OCI-M2 (cell line): ENCODE measurements around the gene SAE1.

Experiments used
- DNase-seq: peaks from one replicate; lab custom pipeline; 2025; ENCODE audit not compliant: unreplicated experiment; lab: John Stamatoyannopoulos, UW

The SAE1 gene

DNA sequence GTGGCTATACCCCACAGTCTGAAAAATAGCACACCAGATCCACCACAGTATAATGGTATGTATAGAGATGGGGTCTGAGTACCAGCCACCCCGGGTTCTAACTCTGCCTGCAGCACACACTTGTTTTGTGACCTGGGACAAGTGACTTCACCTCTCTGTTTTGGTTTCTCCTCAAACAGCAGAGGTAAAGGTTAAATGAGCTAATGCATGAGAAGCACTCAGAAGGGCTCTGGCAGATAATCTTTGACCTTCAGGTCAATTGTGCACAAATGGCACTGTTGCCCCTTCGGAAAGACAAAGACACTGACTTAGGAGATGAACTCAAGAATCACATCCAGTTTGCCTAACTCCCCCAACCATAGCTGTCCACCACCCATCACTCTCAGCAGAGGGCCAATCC, 24.8 kb upstream of the SAE1 start:
- DNase-seq, result no peak

DNA sequence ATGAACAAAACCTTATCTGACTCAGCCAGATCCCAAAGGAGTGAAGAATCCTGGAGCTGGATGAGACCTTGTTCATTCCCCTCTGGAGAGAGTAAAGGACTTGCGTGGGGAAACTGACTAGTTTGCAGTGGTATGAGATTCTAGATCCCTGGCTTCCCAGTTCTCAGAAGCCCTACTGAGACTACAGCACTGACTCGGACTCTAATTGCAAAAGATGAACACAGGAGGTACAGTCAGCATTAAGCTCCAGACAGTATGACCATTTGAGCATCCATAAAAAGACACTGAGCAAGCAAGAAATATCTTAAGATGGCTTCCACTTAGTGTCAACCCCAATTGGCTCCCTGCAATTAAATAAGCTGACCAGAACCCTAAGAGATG, 23.8 kb upstream of the SAE1 start:
- no peak for DNase-seq

DNA sequence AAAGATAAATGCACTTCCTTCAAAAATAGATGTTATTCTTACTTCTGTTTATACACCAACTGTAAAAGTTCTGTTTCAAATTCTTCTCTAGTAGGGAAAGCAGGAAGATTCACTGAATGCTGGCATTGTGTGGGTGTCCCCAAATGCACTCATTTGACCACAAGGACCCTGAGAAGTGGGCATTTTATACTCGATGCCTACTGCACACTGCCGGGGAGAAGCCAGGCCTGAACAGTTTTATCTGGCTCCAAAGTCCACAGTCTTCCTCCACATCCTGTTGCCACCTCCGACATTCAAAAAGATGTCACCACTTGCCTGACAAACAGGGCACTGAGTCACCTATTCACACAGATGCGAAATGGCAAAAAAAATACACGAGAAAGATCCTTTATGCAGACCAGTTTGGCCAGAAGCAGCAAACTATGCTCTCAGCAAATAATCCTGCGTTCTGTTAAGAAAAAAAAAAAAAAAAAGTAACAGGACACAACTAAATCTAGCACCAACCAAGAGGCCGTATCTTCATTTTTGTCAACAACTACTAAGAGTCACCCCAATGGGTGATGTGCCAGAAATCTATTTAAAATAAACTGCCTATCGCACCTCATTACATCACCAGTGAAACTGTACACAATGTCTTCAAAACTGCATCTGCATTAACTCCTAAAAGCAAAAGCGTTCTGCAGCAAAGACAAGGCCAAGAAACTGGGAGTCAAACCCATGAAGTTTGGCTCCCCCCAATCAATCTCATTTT, 23.3 kb upstream of the SAE1 start:
- DNase-seq, result no peak

DNA sequence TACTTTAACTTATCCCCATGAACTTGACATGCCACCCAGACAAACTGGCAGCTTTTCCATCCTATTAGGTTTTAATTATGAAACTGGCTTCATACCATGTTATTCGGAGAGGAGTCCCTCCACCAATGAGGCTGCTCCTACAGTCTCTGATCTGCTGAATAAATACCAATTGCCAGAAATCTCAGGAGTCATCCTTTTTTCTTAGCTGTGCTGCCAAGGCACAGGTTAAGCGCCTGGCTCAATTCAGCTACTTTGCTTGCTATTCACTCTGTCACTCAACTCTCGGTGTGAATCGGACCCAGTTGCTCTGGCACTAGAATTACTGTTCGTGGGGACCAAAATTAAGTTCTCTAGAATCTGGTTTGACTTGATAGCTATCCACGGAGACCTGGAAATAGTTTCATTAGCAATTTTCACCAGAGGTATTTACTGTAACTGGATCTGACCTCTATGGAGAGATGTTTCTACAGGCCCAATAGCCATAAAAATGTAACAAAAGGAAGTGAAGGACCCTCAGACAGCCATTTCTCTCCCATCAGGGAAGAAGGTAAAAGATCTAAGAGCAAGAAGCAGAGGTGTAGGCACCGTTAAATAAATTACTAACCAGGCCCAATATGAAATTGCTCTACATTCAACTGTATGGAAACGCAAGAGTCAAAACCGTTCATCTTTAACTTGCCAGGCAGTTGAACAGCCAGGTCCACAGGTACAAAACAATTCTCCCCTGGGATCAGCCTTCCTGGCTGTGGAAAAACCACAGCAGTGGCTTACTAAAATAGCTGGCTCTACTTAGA, 22.5 kb upstream of the SAE1 start:
- DNase-seq, result no peak

DNA sequence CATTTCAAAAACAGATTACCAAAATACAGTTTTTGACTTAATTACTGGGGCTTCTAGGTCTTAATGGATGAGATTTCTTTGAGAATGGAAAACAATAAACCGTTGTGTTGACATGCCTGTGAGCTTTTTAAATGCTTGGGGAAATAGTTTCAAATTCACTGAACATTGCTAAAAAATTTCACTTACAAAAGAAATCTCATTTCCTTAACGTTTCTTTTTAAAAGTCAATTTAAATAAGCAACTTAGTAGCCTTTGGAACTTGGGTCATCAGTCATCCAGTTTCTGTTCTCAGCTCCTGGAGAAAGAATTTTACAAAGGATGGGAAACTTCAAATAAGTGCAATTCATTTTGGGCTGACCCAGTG, 21.5 kb upstream of the SAE1 start:
- no peak for DNase-seq

DNA sequence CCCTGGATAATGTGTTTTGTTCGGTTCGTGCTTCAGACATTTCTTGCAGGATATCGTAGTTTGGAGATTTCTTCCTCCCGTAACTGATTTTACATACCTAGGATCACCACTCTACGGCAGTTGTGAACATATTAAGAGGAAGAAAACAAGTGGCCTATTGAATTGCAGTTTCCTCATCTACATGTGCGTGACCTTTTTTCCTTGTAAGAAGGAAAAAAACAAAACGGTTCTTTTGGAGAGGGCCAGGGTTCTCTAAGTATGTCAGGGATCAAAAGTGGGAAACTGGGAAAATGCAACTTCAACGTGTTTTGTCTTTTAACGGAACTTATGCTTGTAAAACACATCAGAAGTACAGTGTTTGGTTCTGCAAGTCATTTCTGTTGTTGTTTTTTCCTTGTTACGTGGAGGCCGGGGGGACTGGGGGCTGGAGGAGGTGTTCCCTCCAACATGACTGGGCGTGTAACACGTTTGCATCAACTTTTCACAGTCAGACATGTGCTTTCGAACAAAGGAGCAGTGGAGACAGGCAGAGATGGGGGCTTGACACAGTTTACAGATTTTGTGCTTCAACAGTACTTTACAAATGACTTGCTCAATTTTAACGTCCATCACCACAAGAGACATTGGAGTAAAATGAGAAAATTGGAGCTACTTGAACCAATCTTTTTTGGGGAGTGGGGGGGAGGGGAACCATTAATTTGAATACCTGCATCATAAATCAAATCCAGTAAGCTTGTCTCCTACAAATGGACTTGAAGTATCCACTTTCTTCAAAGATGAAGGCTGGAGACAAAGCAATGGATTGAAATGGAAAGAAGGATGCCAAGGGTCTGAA, 20.9 kb upstream of the SAE1 start:
- no peak for DNase-seq

DNA sequence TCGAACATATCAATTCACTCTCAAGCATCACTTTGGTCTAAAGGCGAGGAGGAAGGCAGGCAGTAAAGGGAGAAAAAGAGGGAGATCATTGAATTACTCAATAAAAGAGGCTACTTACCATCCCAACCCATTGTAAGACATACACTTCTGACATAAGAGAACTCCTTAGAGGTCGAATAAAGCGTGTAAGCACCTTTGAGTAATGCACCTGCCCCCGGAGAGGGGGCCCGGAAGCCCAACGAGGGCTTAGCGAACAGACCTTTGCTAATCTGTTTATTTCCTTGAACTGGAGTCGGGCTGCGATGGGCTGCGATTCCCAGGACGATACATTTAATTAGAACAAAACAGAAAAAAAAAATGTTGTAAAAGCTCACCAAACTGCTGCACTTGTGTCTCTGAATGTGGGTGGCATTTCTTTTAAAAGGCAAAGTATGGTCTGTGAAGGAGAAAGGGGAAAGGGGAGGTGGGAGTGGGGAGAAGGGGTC, 20.1 kb upstream of the SAE1 start:
- no peak for DNase-seq

DNA sequence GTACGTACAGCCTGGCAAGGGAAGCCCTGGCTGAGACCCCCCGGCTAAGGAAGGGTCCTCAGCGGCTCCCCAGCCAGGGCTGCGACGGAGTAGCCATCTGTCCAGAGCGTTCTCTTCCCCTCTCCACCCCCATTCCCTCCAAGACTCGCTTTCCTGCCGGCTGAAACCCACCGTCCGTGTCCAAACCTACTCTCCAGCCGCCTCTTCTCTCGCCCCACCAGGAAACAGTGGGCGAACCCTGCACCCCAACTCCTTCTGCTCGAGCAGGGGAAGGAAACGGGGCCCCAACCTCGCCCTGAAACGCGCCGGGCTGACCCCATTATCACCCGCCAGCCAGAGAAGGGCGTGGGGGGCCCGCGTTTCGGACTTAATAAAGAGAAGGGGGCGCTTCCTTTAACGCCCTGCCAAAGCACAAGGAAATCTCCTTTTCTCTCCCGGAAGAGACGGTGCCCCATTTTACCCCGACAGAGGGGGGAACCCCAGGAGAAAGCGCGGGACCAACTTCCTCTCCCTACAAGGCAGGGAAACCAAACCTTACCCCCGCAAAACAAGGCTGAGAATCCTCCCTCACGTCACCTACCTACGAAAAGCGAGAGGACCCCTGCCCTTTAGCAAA, 19.5 kb upstream of the SAE1 start:
- DNase-seq, result no peak

DNA sequence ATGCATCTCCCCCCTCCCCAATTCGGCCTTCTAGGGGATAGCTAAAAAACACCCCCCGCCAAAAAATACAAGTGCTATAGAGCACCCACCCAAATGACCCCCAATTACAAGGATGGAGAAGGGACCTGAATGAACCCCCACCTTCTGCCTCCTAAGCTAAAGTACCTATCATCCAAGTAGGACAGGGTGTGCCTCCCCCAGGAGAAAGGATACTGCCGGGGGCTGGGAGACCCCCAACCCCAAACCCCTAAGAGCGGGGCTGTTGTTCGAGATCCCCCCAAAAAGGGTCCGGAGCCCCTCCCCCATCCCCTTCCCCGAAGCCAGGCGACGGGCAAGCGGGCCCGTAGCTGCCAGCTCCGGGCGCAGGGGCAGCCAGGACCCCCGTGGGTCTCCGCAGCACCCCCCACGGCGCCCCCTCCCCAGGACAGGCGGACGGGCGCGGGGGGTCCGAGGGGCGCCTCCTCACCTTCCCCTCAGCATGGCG, 18.9 kb upstream of the SAE1 start:
- no peak for DNase-seq

DNA sequence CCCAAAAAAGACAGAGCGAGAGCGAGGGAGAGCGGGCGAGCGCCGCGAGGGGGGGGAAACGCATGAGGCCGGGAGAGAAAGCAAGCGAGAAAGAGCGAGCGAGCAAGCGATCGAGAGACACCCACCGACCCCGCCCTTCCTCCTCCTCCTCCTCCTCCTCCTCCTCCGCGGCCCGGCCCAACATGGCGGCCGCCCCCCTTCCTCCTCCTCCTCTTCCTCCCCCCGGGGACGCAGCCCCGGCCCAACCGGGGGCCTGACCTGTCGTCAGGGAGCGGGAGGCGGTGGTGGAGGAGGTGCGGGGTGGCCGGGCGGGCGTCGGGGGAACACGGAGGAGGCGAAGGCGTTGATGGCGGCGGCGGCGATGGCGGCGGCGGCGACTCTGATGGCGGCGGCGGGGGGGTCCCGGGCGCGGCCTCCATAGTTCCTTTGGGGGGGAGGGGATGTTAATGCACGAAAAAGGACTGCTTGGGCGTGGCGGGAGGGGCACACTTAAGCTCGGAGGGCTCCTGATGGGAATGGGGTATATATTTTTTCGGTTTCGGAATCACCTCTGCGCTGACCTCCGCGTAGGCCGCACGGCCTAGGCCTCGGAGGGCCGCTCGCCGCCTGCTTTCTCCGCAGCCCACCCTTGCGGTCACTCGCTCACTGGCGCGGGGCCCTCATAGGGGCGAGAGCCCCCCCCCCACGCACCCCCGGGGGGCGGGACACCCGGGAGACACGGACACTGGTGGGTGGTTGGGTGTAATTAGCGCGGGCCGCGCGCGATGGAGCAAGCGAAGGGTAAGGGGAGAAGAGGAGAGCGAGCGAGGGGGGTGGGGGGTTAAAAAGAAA, 18.3 kb upstream of the SAE1 start:
- DNase-seq, result no peak

DNA sequence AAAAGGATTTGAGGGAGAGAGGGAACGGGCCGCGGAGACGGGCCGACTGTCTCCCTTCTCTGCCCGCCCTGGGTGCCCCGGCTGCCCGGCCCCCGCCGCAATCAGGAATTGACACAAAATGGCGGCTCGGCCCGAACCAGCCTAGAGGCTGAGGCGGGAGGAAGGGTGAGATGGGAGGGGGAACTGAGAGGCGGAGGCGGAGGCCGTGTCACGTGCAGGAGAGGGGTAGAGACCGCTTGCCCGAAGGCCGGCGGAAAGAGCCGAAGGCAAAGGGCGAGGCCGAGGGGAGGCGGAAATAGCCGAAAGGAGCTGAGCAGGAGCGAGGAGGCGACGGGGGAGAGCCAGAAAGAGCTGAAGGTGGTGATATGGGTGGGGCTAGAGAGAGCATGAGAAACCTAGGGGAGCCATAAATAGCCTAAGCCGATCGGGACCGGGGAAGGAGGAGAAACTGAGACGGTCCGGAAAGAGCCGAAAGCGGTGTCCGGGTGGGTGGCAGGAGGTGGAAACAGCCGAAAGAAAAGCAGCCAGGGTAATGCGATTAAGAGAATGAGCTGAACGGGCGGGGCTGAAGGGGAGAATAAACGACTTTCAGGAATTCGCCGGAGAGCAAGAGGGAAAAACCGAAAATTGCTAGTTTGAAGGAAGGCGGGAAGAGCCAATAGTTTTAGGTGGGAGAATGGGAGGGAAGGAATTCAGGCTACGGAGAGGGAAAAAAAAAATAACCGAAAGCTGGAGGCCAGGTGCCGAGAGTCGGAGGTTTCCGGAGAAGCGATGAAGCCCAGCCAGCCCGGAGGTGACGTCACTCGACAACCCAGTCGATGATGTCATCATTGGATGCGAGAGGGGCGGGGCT, 17.4 kb upstream of the SAE1 start, which contains the start of gene ZC3H4:
Gene ZC3H4, minus strand, starts transcription at position 780 of the 853 bp plus-strand sequence. CDS start 1,192 bp downstream, outside the sequence.
- DNase-seq, result peak; percentile 95

DNA sequence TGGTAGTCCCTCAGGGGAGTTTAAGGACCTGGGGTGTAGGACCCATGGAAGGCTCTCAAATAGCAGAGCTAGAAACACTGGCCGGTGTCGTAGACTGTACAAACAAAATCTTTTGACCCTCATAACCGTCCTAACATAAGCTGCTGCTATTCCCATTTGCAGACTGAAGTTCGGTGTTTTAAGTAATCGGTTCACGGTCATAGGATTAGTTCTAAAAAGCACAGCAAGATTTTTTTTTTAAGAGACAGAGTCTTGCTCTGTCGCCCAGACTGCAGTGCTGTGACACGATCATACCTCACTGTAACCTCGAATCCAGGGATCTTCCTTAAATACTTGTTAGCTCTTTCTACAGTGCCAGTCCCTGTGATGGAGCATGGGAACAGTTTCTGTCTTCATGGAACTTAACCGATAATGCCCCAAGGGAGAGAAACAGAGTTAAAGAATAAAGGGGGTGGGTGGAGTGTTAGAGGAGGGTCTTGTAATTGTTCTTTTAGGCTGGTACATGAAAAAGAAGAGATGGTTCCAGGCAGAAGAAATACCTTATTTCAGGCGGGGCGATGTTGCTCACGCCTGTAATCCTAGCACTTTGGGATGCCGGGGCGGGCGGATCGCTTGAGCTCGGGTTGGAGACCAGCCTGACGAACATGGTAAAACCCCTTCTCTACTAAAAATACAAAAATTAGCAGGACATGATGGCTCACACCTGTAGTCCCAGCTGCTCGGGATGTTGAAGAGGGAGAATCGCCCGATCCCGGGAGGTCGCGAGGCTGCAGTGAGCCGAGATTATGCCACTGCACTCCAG, 16.6 kb upstream of the SAE1 start:
- DNase-seq, result no peak

DNA sequence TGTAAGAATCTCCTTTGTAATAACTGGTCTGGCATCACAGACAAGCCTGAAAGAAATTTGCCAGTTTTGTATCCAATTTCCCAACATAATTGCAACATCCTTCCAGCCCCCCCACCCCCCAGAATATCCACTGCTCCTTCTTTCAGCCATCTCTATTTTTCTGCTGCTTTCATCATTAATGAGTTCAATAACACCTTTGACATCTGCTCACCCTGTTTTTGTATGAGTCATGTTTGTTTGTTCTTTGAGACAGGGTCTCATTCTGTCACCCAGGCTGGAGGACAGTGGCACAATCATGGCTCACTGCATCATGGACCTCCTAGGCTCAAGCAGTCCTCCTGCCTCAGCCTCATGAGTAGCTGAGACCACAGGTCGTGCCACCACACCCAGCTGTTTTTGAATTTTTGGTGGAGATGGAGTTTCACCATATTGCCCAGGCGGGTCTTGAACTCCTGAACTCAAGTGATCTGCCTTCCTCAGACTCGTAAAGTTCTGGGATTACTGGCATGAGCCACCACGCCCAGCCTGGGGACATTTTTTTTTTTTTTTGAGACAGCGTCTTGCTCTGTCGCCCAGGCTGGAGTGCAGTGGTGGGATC, 10.1 kb upstream of the SAE1 start:
- DNase-seq, result no peak

DNA sequence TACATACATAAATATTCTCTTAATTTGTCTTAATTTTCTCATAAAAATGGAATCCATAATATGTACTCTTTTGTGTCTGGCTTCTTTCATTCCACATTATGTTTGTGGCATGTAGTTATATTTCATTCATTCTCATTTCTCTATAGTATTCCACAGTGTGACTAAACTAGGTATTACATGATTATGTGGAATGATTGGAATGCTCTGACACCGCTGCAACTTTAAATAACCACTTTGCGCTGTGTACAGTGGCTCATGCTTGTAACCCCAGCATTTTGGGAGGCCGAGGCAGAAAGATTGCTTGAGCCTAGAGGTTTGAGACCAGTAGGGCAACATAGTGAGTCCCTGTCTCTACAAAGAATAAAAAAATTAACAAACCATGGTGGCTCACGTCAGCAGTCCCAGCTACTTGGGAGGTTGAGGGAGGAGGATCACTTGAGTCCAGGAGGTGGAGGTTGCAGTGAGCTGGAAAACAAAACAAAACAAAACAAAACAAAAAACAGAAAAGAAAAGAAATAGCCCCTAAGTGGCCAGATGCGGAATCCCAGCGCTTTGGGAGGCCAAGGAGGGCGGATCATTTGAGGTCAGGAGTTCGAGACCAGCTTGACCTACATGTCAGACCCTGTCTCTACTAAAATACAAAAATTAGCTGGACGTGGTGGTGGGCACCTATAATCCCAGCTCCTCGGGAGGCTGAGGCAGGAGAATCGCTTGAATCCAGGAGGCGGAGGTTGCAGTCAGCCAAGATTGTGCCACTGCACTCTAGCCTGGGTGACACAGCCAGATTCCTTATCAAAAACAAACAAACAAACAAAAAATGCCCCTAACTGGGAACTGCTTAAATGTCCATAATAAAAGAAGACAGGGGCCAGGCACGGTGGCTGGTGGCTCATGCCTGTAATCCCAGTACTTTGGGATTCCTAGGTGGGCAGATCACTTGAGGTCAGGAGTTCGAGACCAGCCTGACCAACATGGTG, 8.0 kb upstream of the SAE1 start:
- no peak for DNase-seq

DNA sequence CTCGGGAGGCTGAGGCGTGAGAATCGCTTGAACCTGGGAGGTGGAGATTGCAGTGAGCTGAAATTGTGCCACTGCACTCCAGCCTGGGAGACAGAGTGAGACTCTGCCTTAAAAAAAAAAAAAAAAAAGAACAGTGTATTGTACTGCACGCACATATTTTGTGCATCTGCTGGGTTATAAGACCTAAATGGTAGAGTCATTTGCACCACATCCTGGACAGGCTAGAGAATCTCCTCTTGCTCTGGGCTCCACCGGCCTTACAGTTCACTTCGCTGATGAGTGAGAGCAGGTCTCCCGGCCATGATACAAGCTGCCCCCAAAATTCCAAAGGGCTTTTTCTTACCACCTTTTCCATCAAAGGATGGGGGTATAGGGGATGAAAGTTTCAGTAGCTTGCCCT, 7.2 kb upstream of the SAE1 start:
- no peak for DNase-seq

DNA sequence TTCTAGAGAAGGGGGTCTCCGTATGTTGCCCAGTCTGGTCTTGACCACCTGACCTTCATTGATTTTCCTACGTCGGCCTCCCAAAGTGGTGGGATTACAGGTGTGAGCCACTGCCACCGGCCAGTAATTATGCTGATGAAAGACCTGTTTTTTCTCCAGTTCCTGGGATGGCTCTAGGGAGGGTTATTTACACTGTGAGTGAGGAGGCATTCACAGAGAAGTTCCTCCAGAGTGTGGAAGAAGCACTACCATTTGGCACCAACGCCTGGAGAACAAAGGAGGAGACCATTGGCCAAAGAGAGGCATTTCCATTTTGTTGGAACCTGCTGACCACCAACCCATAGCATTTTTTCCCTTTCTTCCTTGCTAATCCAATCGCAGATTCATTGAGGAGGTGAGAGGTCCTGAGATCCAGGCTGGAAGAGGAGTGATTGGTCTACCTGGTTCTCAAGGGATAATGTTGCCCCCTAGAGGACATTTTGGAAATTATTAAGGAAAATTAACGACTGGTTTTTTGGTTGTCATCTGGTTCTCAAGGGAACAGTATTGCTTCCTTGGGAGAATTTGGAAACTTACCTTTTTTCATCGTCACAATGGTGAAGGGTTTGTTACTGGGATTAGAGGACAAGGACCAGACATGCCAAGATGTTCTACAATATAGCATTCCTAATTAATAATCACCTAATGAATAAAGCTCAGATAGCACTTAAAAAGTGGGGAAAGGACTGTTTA, 5.5 kb upstream of the SAE1 start:
- peak; percentile 62 for DNase-seq
